SKM-1 (cell line): ENCODE results near the gene CPEB4.
A peak's percentile ranks its signal among the peaks of the same experiment; 100 is the strongest.

ENCODE experiments used
- DNase-seq: peaks from one replicate; lab custom pipeline; 2025; ENCODE audit not compliant: unreplicated experiment; lab: John Stamatoyannopoulos, UW

Gene CPEB4

DNA sequence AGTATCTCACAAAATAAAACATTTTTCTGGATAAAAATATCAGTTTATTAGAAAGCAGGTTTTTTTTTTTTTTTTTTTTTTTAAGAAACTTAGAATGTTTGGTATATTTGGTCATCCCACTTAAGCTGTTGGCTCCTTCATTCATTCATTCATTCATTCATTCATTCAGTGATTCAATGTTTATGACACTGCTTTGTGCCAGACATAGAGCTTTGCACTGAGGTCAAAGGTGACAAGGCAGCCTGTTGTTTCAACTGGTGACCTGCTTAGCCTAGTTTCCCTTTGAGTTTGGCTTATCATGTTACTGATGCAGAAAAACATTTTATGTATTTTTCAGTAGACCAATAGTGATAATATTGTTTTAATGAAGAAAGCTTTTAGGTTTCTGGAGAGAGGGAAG, 23.5 kb downstream of the CPEB4 start:
- no peak for DNase-seq

DNA sequence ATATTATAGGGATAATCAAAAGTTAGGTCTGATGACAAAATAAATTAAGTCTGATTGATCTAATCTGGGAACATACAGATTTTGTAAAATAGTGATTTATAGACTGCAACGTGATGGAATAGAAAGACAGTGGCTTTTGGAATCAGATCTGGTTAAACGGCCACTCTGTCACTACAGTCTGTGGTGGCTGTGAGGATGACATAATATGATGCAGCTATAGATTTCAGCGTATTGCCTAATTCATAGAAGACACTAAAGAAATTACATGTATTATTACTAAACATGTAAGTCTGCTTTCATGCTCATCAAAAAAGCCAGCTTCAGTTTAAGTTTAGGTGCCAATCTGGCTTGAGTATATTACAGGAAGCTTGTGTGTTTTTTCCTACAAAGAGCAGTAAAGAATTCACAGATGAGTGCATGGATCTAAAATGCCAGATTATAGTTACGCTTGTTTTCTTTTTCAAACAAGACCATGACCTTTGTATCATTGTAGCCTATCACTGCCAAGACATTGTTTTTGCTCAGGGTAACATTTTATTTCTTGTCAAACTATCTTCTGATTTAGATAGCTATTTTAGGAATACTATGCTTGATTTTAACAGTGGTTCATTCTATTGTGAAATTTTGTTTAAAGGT, 25.7 kb downstream of the CPEB4 start:
- no peak for DNase-seq

GRCh38 chr5:173915310-173916014, 27.3 kb downstream of the CPEB4 start:
- DNase-seq, result no peak

GRCh38 chr5:173916233-173916632, 28.1 kb downstream of the CPEB4 start:
- DNase-seq, result no peak

DNA sequence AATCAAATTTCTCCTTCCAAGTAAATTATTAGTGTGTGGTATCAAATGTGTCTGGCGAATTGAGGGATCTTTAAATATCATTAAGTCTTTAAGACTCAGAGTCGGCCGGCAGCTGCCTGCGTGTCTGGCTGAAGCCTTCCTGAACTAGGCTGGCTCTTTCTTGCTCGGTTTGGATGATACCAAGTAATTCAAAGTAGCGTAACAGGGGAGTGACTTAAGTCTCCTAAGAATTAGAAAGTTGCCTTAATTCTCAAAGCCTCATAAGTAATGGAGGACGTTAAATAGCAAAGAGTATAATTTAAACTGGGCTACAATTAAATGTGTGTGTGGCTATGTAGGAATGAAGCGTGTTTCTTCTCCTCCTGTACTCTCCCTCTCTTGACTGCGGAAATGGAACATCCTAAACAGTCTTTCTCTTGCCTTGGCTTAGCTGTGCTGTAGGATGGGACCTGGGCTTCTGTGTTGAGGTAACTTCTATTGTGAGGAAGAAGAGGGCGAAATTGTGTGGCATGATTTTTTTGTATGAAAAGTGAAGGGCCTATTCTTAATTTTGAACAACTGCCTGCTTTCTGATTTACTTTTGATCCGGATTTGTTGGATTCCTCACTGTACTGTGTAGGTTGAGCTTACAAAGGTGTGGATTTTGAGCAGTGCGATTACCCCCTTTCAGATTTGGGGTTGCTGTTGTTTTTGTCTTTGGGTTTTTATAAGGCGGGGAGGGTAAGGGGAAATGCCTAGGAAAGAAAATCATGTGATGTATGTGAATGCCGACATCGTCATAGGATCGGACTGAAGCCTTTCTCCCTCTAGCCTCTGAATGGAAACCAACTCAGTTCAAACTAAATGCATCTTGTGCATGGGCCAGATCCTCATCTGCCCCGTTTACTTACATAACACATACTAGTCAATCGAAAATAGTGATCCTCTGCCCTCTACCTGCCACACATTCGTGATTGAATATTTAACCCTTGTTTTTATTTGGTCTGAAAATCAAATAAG, 29.9 kb downstream of the CPEB4 start:
- peak; percentile 96 for DNase-seq

DNA sequence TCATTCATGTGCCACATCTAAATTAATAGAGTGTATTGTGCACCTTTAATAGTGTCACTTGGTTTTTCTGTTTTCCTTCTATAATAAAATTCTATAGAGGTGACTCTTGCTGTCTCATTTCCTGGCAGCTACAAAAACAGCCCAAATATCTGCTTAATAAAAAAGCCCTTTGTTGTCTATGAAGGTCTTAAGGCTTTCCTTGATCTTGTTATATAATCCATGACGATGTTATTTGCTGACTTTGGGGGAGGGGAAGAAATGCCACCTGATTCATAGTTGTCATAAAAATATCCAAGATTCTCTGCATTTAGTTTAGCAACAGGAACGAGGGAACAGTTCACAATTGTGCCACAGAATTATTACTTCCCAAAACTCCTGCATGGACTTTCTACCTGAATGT, 31.3 kb downstream of the CPEB4 start:
- DNase-seq, result no peak

DNA sequence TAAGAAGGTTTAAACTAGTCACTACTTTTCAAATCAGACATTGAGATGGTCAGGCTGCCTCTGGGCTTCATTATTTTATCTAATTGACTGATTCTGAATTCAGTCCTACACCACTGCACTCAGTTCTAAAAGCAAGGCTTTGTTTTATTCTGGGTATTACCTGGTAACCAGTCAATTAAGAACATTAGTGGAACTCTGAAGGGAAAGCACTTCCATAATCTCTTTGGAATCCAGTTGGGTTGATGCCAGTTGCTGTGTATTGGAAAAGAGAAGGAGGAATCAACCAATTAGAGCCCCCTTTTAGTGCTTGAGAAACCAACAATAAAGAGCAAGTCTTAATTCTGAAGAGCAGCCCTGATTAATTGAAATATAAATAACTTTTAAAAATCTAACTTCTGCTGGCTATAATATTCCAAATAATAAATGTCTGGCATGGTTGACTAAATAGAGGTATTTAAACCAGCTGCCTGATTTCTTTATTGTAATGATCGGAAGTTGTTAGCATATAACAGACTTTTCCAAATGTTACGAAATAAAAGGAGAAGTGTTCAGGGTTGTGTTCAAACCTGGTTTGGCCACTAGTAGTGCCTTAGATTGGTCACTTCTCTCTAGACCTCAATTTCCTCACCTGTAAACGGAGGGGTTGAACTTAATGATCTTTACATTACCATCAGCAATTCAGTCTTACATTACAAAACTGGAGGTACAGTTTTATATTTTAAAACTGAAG, 32.0 kb downstream of the CPEB4 start:
- DNase-seq, result no peak

GRCh38 chr5:173920866-173921555, 32.9 kb downstream of the CPEB4 start:
- no peak for DNase-seq

DNA sequence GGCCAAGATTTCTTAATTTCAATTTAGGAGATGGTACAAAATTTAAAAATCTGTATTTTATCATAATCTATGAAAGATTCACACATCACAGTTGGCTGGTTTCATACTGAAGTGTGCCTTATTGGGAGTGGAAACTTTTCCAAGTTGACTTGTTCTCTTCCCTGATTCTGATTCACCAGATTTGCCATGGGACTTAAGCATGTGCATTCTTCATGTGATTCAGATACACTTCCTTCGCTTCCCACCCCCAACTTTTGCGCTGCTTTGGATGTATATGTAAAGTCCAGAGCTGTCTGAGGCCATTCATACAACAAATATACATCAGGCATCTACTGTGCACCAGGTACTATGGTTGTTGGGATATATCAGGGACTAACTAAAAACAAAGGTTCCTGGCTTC, 34.4 kb downstream of the CPEB4 start:
- DNase-seq, result no peak

GRCh38 chr5:173923218-173924095, 35.3 kb downstream of the CPEB4 start:
- DNase-seq, result no peak

- DNase-seq, result no peak
Measured at GRCh38 chr5:173924899-173925298, 36.8 kb downstream of the CPEB4 start.

- DNase-seq, result no peak
Measured at GRCh38 chr5:173925449-173926071, 37.4 kb downstream of the CPEB4 start.

GRCh38 chr5:173926359-173926758, 38.2 kb downstream of the CPEB4 start:
- no peak for DNase-seq

DNA sequence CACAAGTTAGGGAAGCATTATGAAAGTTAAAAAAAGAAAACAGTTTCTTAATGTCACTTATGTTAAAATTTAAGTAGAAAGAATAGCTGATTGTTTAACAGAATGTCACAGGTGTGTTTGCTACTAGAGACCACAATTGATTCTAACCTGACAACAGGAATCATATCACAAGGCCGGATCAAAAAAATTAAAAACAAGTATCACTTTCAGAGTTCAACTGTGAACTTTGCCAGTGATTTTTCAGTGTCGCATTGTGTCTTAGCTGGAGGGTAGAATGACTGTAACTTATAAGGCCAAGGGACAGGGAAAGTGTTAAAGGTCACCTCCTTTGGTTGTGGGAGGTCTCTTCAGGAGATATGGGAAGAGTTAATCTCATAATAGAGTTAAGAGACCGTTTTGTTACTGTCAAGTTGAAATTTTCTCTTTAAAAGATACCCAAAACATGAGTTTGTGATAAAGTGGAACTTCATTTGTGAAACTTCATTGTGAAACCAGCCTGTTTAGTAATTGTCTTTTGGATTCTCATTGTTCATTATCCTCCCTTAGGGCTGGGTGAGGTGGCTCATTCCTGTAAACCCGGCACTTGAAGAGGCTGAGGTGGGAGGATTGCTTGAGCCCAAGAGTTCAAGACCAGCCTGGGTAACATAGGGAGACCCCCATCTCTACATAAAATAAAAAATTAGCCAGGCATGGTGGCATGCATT, 40.9 kb downstream of the CPEB4 start:
- no peak for DNase-seq

DNA sequence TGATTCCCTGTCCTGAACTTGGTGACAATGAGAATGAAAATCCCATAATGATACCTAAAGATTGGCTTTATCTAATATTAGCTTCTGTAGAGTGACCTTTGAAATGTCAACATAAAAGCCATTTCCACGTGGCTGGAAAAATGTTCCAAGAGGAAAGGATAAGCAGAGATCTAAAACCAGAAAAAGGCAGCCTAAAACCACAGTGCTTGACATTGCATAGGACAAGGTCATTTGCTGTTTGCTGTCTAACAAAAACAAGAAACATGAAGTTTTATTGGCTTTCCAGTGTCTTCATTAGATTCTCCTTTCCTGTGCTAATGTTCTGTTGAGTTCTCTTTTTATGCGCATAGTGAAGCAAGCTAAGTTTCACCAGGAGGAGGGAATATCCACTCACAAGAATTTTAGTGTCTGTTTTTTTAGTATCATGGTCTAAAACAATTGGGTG, 44.6 kb downstream of the CPEB4 start:
- no peak for DNase-seq

DNA sequence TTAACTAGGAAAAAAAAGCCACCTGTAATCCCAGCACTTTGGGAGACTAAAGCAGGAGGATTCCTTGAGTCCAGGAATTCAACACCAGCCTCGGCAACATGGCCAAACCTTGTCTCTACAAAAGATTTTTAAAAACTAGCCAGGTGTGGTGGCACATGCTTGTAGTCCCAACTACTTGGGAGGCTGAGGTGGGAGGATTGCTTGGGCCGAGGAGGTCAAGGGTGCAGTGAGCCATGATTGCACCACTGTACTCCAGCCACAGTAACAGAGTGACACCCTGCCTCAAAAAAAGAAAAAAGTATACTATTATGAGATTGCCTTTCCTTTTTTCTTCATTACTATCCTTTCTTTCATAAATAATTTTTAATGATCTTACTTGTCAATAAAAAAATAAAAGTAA, 45.8 kb downstream of the CPEB4 start:
- no peak for DNase-seq

DNA sequence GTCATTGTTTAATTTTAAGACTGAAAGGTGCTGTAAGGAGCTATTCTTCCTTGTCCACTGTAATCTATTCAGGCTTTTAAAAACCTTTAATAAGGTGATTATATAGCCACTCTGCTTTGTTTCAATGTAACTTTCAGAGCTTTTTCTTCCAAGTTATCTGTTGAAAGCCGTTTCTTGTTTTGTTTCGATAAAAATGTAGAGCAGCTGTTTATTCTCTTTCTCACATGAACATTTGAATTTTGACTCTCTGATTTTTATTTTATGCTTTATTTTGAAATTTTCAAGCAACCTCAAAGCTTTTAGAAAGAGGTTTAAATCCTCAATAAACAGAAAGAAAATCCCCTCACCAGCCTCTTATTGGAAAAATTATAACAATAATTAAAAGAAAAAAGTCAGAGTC, 47.2 kb downstream of the CPEB4 start:
- DNase-seq, result no peak

DNA sequence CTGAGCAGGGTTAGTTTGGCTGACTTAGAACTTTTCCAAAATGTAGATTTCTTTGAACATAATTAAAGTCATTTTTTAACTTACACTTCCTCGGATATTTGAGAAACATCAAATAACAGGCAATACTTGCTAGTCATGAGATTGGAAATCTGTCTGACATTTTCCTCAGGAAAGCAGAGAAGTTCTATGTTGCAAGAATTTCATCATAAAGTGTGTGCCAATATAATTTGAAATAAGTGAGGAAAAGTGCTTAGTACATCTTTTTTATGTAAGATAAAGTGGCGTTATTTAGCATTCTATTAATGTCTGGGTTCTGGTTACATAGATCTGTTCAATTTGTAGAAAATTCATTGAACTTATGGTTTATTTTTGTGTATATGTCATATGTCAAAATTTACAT, 52.1 kb downstream of the CPEB4 start:
- no peak for DNase-seq
